Esophagus squamous epithelium (tissue), 5 donors: ENCODE data around the gene C1orf74. TPM values are rescaled to one million over a fixed set of nuclear protein-coding genes. Genes with fewer than 3 reads are reported as not detected.

Experiments
- DNase-seq: peaks from one replicate; lab custom pipeline; 2025; lab: John Stamatoyannopoulos, UW
- H3K27ac ChIP-seq, 4 donors: fragments of 200-600 bp; sonication (generic); one replicate each; pipeline ENCODE4 v1.5.1; 2016 to 2019; ENCODE audit warnings: mild to moderate bottlenecking in 1 of 4
- H3K27me3 ChIP-seq, 4 donors: fragments of 200-600 bp; sonication (generic); 1 replicate in 3 of 4; 2 replicates in 1 of 4; pipeline versions ENCODE4 v1.5.1 to v1.6.0; 2017 to 2021; ENCODE audit warnings: antibody characterized with exemption in 1 of 4
- H3K36me3 ChIP-seq, 3 donors: fragments of 200-600 bp; sonication (generic); one replicate each; pipeline ENCODE4 v1.5.1; 2016 to 2019
- H3K4me1 ChIP-seq, 3 donors: fragments of 200-600 bp; sonication (generic); one replicate each; pipeline ENCODE4 v1.5.1; 2017 to 2019
- H3K4me3 ChIP-seq, 4 donors: fragments of 200-600 bp; sonication (generic); 1 replicate in 3 of 4; 2 replicates in 1 of 4; pipeline ENCODE4 v1.5.1; 2016 to 2019; ENCODE audit warnings: mild to moderate bottlenecking in 2 of 4, moderate library complexity in 1 of 4
- H3K9me3 ChIP-seq, 3 donors: fragments of 200-600 bp; sonication (generic); one replicate each; pipeline ENCODE4 v1.5.1; 2016 to 2019
- POLR2A ChIP-seq, 4 donors: fragments of 450-650 bp; IDR thresholded peaks; one replicate each; pipeline ENCODE4 v1.6.1; 2017; ENCODE audit warnings: antibody characterized with exemption in 4 of 4, mild to moderate bottlenecking in 4 of 4, moderate library complexity in 3 of 4
- WGBS, 2 donors: methylation state at CpG; one replicate each; pipeline ENCODE4 v1.1.5; 2018; 5-methylcytosine and 5-hydroxymethylcytosine counted together
- intact Hi-C: fragments of 100-400 bp; cut with DNase I; formaldehyde crosslinking; loops from one replicate; pipeline ENCODE4 v1.15.0; 2022
- total RNA-seq, 4 donors: library from RNA; depleted of rRNA; stranded (reverse); fragments of >200 nt; gene quantifications; one replicate each; pipeline ENCODE4 v1.1.0, GENCODE V29; 2016
- TF ChIP-seq, protein P1 (sequence below), 6 experiments: fragments of 450-650 bp in 4 of 6; fragments of 200-600 bp in 2 of 6; sonication (generic) in 2 of 6; IDR thresholded peaks; one replicate each; pipeline ENCODE4 v1.5.1; 2016 to 2019; ENCODE audit warnings: antibody characterized with exemption in 6 of 6, mild to moderate bottlenecking in 4 of 6, moderate library complexity in 4 of 6
- donor health status: DM: yes; HTN: yes; CAD: no.

C1orf74 gene
- total RNA-seq, 4 donors from 2014 or later: 2.9 to 6.2 (median 4.1) TPM

DNA sequence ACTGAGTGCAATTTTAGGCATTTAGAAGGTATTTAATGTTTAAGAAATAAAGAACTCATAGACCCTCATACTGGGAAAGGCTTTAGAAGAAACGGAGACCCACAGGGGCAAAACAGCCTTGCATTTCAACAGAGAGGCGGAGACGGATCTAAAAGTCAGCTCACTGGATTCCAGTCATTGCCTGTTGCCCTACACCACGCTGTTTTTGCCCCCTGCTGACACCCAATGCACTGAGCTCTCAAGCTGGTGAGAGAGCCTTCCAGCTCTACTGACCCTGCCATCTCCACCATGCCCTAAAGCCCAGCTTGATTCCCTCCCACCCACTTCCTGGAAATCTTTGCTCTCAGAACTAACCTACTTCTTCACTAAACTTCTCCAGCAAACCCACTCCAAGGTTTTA, 35.7 kb downstream of the C1orf74 start:
- H3K4me1 ChIP-seq: peaks cover 4 to 27% (median 10%) of the 10 kb centered on the region in 3 donors
- peak overlapping the region in 1 of 4 donors; percentile 65 for H3K27ac ChIP-seq
- H3K4me3 ChIP-seq: no peak overlapping the region
- H3K9me3 ChIP-seq: no peaks in the 10 kb centered on the region
- H3K27me3 ChIP-seq: no peaks in the 10 kb centered on the region
- no peak for TF ChIP-seq POLR2A (IDR thresholded peaks at IDR 0.05)
- WGBS, 2 donors: 65 to 80% methylated on average over 4 of the region's 4 CpGs
- no peak for DNase-seq
- intact Hi-C loops: loop anchor here (5.0 kb wide), 1 partner anchor 51 kb away; no protein-coding TSS in a partner anchor
- no peaks in the 10 kb centered on the region for H3K36me3 ChIP-seq

DNA sequence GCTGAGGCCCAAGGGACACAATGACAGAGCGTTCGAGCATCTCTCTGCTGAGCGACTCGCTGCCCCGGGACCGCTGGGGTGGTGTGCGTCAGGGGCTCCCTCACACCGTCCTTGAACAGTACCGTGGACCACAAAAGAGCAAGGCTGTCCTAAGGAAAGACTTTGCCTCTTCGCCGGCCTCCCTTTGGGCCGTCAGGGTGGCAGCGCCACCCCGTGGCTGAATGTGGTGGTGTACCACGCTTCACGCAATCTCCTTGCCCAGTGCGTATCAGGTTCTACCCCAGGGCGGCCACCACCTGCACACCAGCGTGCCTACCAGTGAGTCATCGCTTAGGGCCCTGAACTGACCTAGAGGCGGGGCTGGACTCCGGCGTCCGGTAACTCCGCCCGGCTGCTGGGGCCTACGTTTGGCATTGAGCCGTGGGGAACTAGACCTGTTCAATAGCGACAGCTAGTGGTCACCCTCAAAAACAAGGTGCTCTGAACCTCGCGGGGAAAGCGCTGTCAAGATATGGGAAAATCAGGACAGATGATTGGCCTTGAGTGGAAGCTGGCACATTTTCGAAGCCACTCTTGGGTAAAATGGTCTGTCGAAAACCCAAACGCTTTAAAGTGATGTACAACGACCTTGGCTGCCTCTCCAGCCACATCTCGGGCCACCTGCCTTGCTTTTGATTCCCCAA, 36.6 kb downstream of the C1orf74 start:
- Histone ChIP-seq H3K9me3 (no peaks in the 10 kb centered on the region), H3K4me1 (peaks cover 4 to 35% (median 10%) of the 10 kb centered on the region in 3 donors), H3K27ac (peak overlapping the region; percentile 39 to 66 (median 63)), H3K36me3 (no peaks in the 10 kb centered on the region), H3K27me3 (no peaks in the 10 kb centered on the region), H3K4me3 (peak overlapping the region in 3 of 4 donors; percentile 26 to 54 (median 31))
- peak; percentile 63 for DNase-seq
- WGBS, 2 donors: 14 to 23% methylated on average over 24 to 36 of the region's 37 CpGs
- intact Hi-C loops: loop anchor here (5.0 kb wide), 1 partner anchor 50 kb away; no protein-coding TSS in a partner anchor
- peak in 1 of 4 donors; percentile 4 for TF ChIP-seq POLR2A (IDR thresholded peaks at IDR 0.05)
- TF ChIP-seq, protein P1, sequence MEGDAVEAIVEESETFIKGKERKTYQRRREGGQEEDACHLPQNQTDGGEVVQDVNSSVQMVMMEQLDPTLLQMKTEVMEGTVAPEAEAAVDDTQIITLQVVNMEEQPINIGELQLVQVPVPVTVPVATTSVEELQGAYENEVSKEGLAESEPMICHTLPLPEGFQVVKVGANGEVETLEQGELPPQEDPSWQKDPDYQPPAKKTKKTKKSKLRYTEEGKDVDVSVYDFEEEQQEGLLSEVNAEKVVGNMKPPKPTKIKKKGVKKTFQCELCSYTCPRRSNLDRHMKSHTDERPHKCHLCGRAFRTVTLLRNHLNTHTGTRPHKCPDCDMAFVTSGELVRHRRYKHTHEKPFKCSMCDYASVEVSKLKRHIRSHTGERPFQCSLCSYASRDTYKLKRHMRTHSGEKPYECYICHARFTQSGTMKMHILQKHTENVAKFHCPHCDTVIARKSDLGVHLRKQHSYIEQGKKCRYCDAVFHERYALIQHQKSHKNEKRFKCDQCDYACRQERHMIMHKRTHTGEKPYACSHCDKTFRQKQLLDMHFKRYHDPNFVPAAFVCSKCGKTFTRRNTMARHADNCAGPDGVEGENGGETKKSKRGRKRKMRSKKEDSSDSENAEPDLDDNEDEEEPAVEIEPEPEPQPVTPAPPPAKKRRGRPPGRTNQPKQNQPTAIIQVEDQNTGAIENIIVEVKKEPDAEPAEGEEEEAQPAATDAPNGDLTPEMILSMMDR (IDR thresholded peaks at IDR 0.05): peak; percentile 94 to 99 (median 98)

DNA sequence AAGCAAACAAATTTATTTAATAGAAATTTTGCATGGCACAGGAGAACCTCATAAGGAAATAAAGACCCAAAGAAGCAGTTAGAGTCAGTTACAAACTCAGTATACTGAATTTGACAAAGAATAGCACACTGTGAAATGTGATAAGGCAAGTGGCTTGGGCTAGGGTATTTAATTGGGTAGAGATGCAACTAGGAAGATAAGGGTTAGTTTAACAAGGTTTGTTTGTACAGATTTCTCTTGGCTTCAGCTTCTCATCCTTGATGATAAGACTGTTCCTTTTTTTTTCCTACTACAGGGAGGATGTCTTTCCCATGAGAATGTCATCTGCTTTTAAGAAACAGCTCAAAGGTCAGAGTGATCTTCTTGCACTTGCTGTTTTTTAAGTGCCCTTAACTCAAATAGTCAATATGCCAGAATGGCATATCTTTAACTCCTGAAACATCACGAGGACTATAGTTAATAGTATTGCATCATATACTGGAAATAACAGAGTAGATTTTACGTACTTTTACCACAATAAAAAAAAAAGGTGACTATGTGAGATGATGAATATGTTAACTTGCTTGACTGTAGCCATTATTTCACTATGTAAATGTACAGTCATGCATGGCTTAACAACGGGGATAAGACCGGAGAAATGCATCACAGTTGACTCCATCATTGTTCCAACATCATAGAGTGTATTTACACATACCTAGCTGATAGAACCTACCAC, 37.8 kb downstream of the C1orf74 start:
- Histone ChIP-seq H3K36me3 (no peaks in the 10 kb centered on the region), H3K4me3 (no peak overlapping the region), H3K9me3 (no peaks in the 10 kb centered on the region), H3K4me1 (peaks cover 4 to 37% (median 10%) of the 10 kb centered on the region in 3 donors), H3K27me3 (no peaks in the 10 kb centered on the region), H3K27ac (no peak overlapping the region)
- TF ChIP-seq POLR2A (IDR thresholded peaks at IDR 0.05): no peak
- TF ChIP-seq, protein P1 (IDR thresholded peaks at IDR 0.05): no peak
- intact Hi-C loops: loop anchor here (5.0 kb wide), 1 partner anchor 49 kb away; no protein-coding TSS in a partner anchor
- no peak for DNase-seq
- WGBS, 2 donors: 37 to 47% methylated on average over 4 of the region's 4 CpGs

GRCh38 chr1:209743145-209743482, 41.2 kb downstream of the C1orf74 start:
- TF ChIP-seq POLR2A (IDR thresholded peaks at IDR 0.05): no peak
- TF ChIP-seq, protein P1 (IDR thresholded peaks at IDR 0.05): no peak
- Histone ChIP-seq H3K9me3 (no peaks in the 10 kb centered on the region), H3K36me3 (no peaks in the 10 kb centered on the region), H3K4me3 (no peak overlapping the region), H3K27me3 (no peaks in the 10 kb centered on the region), H3K4me1 (peaks cover 4 to 31% (median 8%) of the 10 kb centered on the region in 3 donors), H3K27ac (peak overlapping the region in 1 of 4 donors; percentile 48)
- intact Hi-C loops: loop anchor here (5.0 kb wide), 1 partner anchor 161 kb away; the partner anchor contains the start of gene CAMK1G
- DNase-seq: no peak
- 22 to 51% methylated on average over 1 to 2 of the region's 2 CpGs for WGBS, 2 donors

DNA sequence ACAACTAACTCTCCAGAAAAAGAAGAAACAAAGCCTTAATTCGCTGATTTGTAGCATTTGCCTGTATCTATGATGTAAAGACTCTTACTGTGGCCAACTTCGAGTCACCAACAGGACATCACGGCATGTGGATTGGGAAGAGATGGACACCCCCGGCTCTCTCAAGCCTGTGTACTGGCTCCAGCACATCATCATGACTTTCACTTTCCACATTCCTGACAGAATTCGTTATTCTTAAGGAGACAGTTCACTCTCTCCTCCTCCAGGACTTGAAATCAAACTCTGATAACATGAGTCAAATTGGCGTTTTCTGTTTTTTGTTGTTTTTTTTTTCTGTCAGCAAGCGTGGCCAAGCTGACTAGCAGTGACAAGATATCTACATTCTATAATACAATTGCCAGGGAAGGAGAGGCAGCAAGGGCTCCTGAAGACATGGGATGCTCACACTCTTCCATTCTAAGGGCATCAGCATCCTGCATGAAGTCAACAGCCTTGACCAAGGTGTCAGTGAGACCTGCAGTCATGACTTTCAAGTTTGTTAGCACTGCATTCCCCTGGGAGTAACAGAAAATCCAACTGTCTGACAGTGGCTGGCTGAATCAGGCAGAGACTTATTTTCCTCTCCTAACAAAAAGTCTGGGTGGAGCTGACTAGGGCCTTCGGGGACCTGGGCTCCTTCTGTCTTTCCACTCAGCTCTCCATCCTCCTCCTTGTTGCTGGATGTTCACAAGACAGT, 41.8 kb downstream of the C1orf74 start:
- peak overlapping the region in 2 of 4 donors; percentile 26 to 48 for H3K27ac ChIP-seq
- TF ChIP-seq POLR2A (IDR thresholded peaks at IDR 0.05): no peak
- TF ChIP-seq, protein P1 (IDR thresholded peaks at IDR 0.05): no peak
- no peaks in the 10 kb centered on the region for H3K36me3 ChIP-seq
- H3K4me1 ChIP-seq: peaks cover 4 to 26% (median 5%) of the 10 kb centered on the region in 3 donors
- no peaks in the 10 kb centered on the region for H3K27me3 ChIP-seq
- DNase-seq: no peak
- 51 to 53% methylated on average over 8 of the region's 8 CpGs for WGBS, 2 donors
- H3K9me3 ChIP-seq: no peaks in the 10 kb centered on the region
- peak overlapping the region in 1 of 4 donors; percentile 18 for H3K4me3 ChIP-seq
- intact Hi-C loops: loop anchor here (5.0 kb wide), 1 partner anchor 160 kb away; the partner anchor contains the start of gene CAMK1G
